HG03045 (cell line): ENCODE measurements around the gene NF2.

Experiments
- ATAC-seq: cut with Tn5 transposase; IDR thresholded peaks from one replicate; pipeline ENCODE4 v1.9.1; 2021; ENCODE audit warnings: mild to moderate bottlenecking, moderate library complexity; ENCODE audit not compliant: unreplicated experiment

NF2 gene

GRCh38 chr22:29700206-29700899, 96.9 kb downstream of the NF2 start:
- no peak for ATAC-seq

GRCh38 chr22:29700900-29701154, 97.4 kb downstream of the NF2 start:
- no peak for ATAC-seq

GRCh38 chr22:29701155-29701999, 97.9 kb downstream of the NF2 start:
- no peak for ATAC-seq

- no peak for ATAC-seq
These were observed 98.8 kb downstream of the NF2 start for GRCh38 chr22:29702000-29702930.

- no peak for ATAC-seq
These were observed 99.6 kb downstream of the NF2 start for GRCh38 chr22:29702931-29703501.

- ATAC-seq: no peak
These were observed 100.2 kb downstream of the NF2 start for GRCh38 chr22:29703569-29704195.

- ATAC-seq: no peak
These were observed 101.3 kb downstream of the NF2 start for GRCh38 chr22:29704528-29705285.

GRCh38 chr22:29705651-29706050, 102.2 kb downstream of the NF2 start:
- no peak for ATAC-seq

- no peak for ATAC-seq
These were observed 103.1 kb downstream of the NF2 start for GRCh38 chr22:29706486-29706885.

GRCh38 chr22:29707010-29707409, 103.6 kb downstream of the NF2 start:
- ATAC-seq: no peak

- ATAC-seq: no peak
These were observed 104.0 kb downstream of the NF2 start for GRCh38 chr22:29707471-29707870.

GRCh38 chr22:29710193-29710592, 106.8 kb downstream of the NF2 start:
- no peak for ATAC-seq

GRCh38 chr22:29710922-29711593, 107.6 kb downstream of the NF2 start:
- no peak for ATAC-seq

GRCh38 chr22:29712119-29712518, 108.7 kb downstream of the NF2 start:
- ATAC-seq: no peak

GRCh38 chr22:29713156-29713727, 109.8 kb downstream of the NF2 start:
- ATAC-seq: no peak

GRCh38 chr22:29715240-29715639, 111.8 kb downstream of the NF2 start:
- no peak for ATAC-seq

- ATAC-seq: no peak
These were observed 112.3 kb downstream of the NF2 start for GRCh38 chr22:29715705-29716104.

- ATAC-seq: no peak
These were observed 113.5 kb downstream of the NF2 start for GRCh38 chr22:29716814-29717545.
